ENCODE measurements around the gene PARP1. TPM values are rescaled to one million over a fixed set of nuclear protein-coding genes. Genes with fewer than 3 reads are reported as not detected.

Gene PARP1
- total RNA-seq, 4 donors from 2014 or later = 40.4 to 72.2 (median 51.1) TPM

GRCh38 chr1:226438007-226438406 is 30.1 kb upstream of the PARP1 start:
- TF ChIP-seq, protein P1, sequence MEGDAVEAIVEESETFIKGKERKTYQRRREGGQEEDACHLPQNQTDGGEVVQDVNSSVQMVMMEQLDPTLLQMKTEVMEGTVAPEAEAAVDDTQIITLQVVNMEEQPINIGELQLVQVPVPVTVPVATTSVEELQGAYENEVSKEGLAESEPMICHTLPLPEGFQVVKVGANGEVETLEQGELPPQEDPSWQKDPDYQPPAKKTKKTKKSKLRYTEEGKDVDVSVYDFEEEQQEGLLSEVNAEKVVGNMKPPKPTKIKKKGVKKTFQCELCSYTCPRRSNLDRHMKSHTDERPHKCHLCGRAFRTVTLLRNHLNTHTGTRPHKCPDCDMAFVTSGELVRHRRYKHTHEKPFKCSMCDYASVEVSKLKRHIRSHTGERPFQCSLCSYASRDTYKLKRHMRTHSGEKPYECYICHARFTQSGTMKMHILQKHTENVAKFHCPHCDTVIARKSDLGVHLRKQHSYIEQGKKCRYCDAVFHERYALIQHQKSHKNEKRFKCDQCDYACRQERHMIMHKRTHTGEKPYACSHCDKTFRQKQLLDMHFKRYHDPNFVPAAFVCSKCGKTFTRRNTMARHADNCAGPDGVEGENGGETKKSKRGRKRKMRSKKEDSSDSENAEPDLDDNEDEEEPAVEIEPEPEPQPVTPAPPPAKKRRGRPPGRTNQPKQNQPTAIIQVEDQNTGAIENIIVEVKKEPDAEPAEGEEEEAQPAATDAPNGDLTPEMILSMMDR (IDR thresholded peaks at IDR 0.05; ENCODE audit: low read depth) = no peak

DNA sequence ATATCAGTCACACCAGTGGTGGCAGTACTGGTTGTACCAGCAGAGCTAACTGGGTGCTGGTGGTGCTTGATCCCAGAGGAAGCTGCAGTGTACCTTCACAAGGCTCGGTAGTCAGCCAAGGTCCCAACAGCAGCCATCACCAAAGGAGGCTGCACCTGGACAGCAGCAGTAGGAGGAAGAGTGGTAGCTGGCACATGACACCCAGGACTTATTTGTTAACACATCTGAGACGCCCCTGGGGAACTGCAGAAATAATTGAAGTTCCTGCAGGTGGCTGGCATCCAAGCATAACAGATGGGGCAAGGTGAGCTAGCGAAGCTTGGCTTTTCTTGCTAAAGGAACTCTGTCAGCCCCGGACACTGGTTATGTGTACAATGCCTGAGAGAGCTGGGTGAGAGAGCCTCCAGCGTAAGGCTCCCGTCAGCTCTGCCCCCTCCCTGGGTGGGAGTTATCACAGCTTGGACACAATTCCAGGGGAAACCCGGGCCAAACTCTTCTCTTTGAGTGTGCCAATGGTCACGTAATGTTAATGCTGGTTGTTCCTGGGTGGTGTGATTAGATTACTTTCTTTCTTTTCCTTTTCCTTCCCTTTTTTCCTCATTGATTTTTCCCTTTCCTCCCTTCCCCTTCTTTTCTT is 29.1 kb upstream of the PARP1 start:
- TF ChIP-seq, protein P1 (IDR thresholded peaks at IDR 0.05; ENCODE audit: low read depth) = no peak

DNA sequence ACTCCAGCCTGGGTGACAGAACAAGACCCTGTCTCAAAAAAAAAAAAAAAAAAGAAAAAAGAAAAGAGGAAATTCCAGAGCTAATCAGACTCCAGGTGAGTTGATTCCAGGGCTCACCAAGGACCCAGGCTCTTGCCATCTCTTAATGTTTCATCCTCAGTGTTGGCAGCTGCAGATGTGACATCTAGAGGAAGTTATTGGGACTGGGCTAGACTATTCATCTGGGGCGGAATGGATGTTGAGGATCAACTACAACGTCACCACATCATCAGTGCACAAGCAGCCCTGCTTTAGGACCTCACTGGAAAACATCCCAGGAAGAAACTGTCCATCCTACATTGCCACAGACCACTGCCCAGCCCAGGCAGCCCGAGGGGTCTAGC is 28.6 kb upstream of the PARP1 start:
- TF ChIP-seq, protein P1 (IDR thresholded peaks at IDR 0.05; ENCODE audit: low read depth) = no peak

- TF ChIP-seq, protein P1 (IDR thresholded peaks at IDR 0.05; ENCODE audit: low read depth) = no peak
Measured at GRCh38 chr1:226433341-226433720, 25.4 kb upstream of the PARP1 start.

GRCh38 chr1:226432586-226433340 is 24.9 kb upstream of the PARP1 start:
- TF ChIP-seq, protein P1 (IDR thresholded peaks at IDR 0.05; ENCODE audit: low read depth) = no peak

DNA sequence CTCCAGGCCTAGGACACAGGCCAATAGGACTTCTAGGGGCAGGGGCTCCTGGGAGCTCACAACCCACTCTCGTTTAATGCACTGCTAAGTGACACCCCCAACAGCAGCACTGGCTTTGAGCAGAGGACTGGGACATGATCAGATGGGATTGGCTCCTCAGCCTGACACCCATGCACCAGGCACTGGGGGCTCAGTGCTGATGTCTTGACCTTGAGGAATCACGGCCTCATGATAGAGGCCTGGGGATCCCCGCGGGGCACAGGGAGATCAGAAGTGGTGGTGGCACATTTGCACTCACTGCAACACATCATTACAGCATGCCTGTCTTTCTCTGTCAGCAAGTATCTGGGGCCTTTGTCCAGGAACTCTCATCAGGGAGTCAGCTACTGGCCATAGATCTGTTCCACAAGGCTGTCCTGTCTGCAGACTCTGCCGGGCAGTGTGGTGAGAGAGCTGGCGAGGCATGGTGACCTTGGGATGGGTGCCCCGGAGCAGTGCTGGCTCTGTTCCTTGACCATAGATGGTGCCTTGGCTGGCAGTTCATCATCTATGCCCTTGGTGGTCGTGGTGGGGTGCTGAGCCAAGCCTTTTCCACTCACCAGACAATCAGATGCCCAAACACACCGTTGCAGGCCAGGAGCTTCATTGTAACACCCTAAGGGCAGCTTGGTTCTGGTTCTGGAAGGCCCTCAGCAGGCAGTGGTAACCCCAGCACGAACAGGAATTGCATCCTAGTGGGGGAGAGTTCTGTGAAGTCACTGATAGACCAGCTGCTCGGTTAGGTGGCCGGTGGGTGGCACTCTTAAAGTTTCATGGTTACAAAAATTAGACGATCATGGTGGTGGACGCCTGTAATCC is 22.2 kb upstream of the PARP1 start:
- TF ChIP-seq, protein P1 (IDR thresholded peaks at IDR 0.05; ENCODE audit: low read depth) = no peak

Data from subcutaneous adipose tissue (tissue), 4 donors.